ENCODE data around the gene FAM3D.

Gene FAM3D

DNA sequence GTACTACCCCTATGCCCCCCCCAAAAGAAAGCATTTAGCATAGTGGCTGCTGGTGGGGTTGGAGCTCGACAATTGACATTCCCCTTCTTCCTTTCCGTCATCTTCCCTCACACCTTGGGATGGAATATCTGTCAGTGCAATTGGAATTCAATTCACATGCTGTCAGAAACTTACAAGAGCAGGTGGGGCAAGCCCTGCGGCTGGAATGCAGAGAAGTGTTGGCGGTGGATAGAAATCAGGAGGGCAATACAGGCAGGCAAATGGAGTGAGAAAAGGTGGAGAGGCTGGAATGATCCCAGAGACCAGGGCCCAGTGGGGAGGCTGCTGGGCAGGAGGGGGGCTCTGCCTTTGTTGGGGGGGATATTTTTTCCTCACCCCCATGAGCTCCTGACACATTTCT lies 44.1 kb downstream of the FAM3D start:
- no peaks in the 10 kb centered on the region for H3K79me2 ChIP-seq (ENCODE audit: control insufficient read depth, low read length)
- no peaks in the 10 kb centered on the region for H3K36me3 ChIP-seq (ENCODE audit: control insufficient read depth, low read length)
- no peaks in the 10 kb centered on the region for H3K9me3 ChIP-seq (ENCODE audit: control insufficient read depth, insufficient read depth, low read length)
- H3K27me3 ChIP-seq (ENCODE audit: control insufficient read depth, low read length) = 0 out of 2 replicates have a peak, but pooled peaks cover 2% of the 10 kb centered on the region
- no peaks in the 10 kb centered on the region for H4K20me1 ChIP-seq (ENCODE audit: control insufficient read depth, insufficient read depth, low read depth, low read length)
- no peak overlapping the region for H3K27ac ChIP-seq (ENCODE audit: low read depth, low read length)
- no peak overlapping the region for H3K4me3 ChIP-seq (ENCODE audit: low read length)
- no peaks in the 10 kb centered on the region for H3K4me1 ChIP-seq (ENCODE audit: control insufficient read depth, low read length)
- H3K4me2 ChIP-seq (ENCODE audit: low read length) = no peak overlapping the region
- TF ChIP-seq EZH2phosphoT487 (IDR thresholded peaks at IDR 0.05; ENCODE audit: borderline replicate concordance, low read length) (no peak), CTCF (IDR thresholded peaks at IDR 0.05; ENCODE audit: low read depth, low read length, poor library complexity, severe bottlenecking) (no peak)
- no peaks in the 10 kb centered on the region for H3K9me2 ChIP-seq (replicated peaks; ENCODE audit: control insufficient read depth, low read length)
- no peaks in the 10 kb centered on the region for H3F3A ChIP-seq (ENCODE audit: control insufficient read depth, insufficient read depth)

DNA sequence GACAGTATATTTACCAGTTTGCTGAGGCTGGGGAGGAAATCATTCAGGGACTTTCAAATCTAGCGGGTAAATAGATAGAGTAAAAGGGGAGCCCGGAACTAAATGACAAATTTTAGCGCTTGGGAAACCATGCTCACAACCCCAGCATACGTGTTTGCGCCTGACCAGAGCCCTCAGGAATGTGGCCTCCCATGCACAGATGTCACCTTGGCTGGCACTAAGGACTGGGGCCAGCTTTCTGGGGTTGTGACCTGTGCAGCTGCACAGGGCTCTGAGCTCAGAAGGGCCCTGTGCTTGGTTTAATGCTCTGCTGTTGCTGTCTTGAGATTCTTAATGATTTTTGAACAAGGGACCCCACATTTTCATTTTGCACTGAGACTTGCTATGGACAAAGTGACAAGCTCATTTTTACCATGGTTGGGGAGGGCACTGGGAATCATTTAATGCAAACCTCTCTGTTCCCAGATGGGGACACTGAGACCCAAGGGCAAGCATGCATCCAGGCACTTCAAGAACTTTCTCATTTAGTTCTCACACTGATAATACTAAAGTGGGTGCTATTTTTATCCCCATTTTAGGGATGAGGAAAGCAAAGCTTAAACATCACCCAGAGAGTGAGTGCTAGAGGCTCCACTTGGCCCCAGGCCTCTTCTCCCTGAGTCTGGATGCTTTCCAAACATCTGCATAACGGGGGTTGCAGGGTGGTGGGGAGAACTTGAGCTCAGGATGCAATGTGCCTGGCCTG lies 45.3 kb downstream of the FAM3D start:
- Histone ChIP-seq H3K36me3 (ENCODE audit: control insufficient read depth, low read length) (no peaks in the 10 kb centered on the region), H3K4me3 (ENCODE audit: low read length) (no peak overlapping the region), H3K27me3 (ENCODE audit: control insufficient read depth, low read length) (0 out of 2 replicates have a peak, but pooled peaks cover 2% of the 10 kb centered on the region)

GRCh38 chr3:58620421-58620820 lies 46.2 kb downstream of the FAM3D start:
- no peak overlapping the region for H3K4me3 ChIP-seq (ENCODE audit: low read length)
- no peaks in the 10 kb centered on the region for H3K9me3 ChIP-seq (ENCODE audit: control insufficient read depth, insufficient read depth, low read length)
- H3K4me2 ChIP-seq (ENCODE audit: low read length) = no peak overlapping the region
- no peaks in the 10 kb centered on the region for H3K79me2 ChIP-seq (ENCODE audit: control insufficient read depth, low read length)
- H3F3A ChIP-seq (ENCODE audit: control insufficient read depth, insufficient read depth) = no peaks in the 10 kb centered on the region
- no peaks in the 10 kb centered on the region for H4K20me1 ChIP-seq (ENCODE audit: control insufficient read depth, insufficient read depth, low read depth, low read length)
- no peaks in the 10 kb centered on the region for H3K4me1 ChIP-seq (ENCODE audit: control insufficient read depth, low read length)
- no peaks in the 10 kb centered on the region for H3K36me3 ChIP-seq (ENCODE audit: control insufficient read depth, low read length)
- H3K9me2 ChIP-seq (replicated peaks; ENCODE audit: control insufficient read depth, low read length) = no peaks in the 10 kb centered on the region
- H3K27ac ChIP-seq (ENCODE audit: low read depth, low read length) = no peak overlapping the region
- no peaks in the 10 kb centered on the region for H3K27me3 ChIP-seq (ENCODE audit: control insufficient read depth, low read length)
- TF ChIP-seq EZH2phosphoT487 (IDR thresholded peaks at IDR 0.05; ENCODE audit: borderline replicate concordance, low read length) = no peak
- no peak for TF ChIP-seq CTCF (IDR thresholded peaks at IDR 0.05; ENCODE audit: low read depth, low read length, poor library complexity, severe bottlenecking)

More for the DNA sequence above, 45.3 kb downstream of the FAM3D start:
- Histone ChIP-seq H3K4me2 (ENCODE audit: low read length) (no peak overlapping the region), H3K4me1 (ENCODE audit: control insufficient read depth, low read length) (no peaks in the 10 kb centered on the region), H3K9me2 (replicated peaks; ENCODE audit: control insufficient read depth, low read length) (no peaks in the 10 kb centered on the region), H3K79me2 (ENCODE audit: control insufficient read depth, low read length) (no peaks in the 10 kb centered on the region), H3K9me3 (ENCODE audit: control insufficient read depth, insufficient read depth, low read length) (no peaks in the 10 kb centered on the region), H3F3A (ENCODE audit: control insufficient read depth, insufficient read depth) (no peaks in the 10 kb centered on the region), H3K27ac (ENCODE audit: low read depth, low read length) (no peak overlapping the region), H4K20me1 (ENCODE audit: control insufficient read depth, insufficient read depth, low read depth, low read length) (no peaks in the 10 kb centered on the region)
- TF ChIP-seq CTCF (IDR thresholded peaks at IDR 0.05; ENCODE audit: low read depth, low read length, poor library complexity, severe bottlenecking) = no peak
- TF ChIP-seq EZH2phosphoT487 (IDR thresholded peaks at IDR 0.05; ENCODE audit: borderline replicate concordance, low read length) = no peak

Measured in DOHH2 (cell line).